ENCODE results near the gene ANKRD13B.

DNA sequence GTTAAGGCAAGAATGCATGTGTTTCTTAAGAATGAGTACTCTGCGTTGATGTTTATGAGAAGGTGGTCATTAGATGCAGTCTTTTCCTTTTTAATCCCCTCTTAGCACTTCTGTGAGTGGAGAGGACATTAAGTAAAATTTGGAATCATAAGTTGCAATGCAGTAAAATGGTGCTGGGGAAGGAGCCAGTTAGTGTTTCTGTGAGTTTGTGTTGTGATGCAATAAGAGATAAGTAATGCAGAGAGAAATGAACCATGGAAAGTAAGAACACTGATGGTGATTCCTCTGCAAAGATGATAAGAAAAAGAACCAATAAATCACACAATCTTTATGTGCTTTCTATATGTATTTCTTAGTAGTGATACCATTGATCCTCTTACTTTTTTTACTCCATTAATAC is 46.1 kb upstream of the ANKRD13B start:
- TF ChIP-seq POLR2A (IDR thresholded peaks at IDR 0.05): no peak
- no peak for TF ChIP-seq EP300 (IDR thresholded peaks at IDR 0.05)
- TF ChIP-seq, protein P1, sequence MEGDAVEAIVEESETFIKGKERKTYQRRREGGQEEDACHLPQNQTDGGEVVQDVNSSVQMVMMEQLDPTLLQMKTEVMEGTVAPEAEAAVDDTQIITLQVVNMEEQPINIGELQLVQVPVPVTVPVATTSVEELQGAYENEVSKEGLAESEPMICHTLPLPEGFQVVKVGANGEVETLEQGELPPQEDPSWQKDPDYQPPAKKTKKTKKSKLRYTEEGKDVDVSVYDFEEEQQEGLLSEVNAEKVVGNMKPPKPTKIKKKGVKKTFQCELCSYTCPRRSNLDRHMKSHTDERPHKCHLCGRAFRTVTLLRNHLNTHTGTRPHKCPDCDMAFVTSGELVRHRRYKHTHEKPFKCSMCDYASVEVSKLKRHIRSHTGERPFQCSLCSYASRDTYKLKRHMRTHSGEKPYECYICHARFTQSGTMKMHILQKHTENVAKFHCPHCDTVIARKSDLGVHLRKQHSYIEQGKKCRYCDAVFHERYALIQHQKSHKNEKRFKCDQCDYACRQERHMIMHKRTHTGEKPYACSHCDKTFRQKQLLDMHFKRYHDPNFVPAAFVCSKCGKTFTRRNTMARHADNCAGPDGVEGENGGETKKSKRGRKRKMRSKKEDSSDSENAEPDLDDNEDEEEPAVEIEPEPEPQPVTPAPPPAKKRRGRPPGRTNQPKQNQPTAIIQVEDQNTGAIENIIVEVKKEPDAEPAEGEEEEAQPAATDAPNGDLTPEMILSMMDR (IDR thresholded peaks at IDR 0.05): no peak
